ENCODE measurements around the gene PPP1R10. TPM values are rescaled to one million over a fixed set of nuclear protein-coding genes. Genes with fewer than 3 reads are reported as not detected.

PPP1R10 gene
- total and polyA plus RNA-seq, 2 donors, result 24.9 to 37.8 TPM

GRCh38 chr6:30651143-30651542 lies 34.1 kb upstream of the PPP1R10 start:
- no peak for DNase-seq (ENCODE audit: low read depth in 6 of 9, low spot score in 9 of 9)
- Histone ChIP-seq H3K36me3 (ENCODE audit: control insufficient read depth in 2 of 2, insufficient read depth in 2 of 2, low read length in 1 of 2) (peaks cover 50 to 59% of the 10 kb centered on the region in 2 donors), H3K4me1 (ENCODE audit: control insufficient read depth in 2 of 2, insufficient read depth in 2 of 2, low read length in 2 of 2) (peaks cover 5 to 14% of the 10 kb centered on the region in 2 donors), H3K27ac (ENCODE audit: low read depth in 1 of 2, low read length in 1 of 2) (no peak overlapping the region), H3K9me3 (ENCODE audit: control insufficient read depth in 2 of 2, insufficient read depth in 1 of 2, low read length in 1 of 2) (no peaks in the 10 kb centered on the region), H3K27me3 (ENCODE audit: control insufficient read depth in 2 of 2, insufficient read depth in 1 of 2, low read length in 1 of 2) (no peaks in the 10 kb centered on the region), H3K4me3 (ENCODE audit: low read length in 2 of 2) (no peak overlapping the region)
- WGBS, result 96% methylated on average over 12 of the region's 12 CpGs

GRCh38 chr6:30647242-30648116 lies 30.4 kb upstream of the PPP1R10 start:
- H3K9me3 ChIP-seq (ENCODE audit: control insufficient read depth in 2 of 2, insufficient read depth in 1 of 2, low read length in 1 of 2), result no peaks in the 10 kb centered on the region
- peaks cover 5 to 19% of the 10 kb centered on the region in 2 donors for H3K4me1 ChIP-seq (ENCODE audit: control insufficient read depth in 2 of 2, insufficient read depth in 2 of 2, low read length in 2 of 2)
- peak in 6 of 9 donors; percentile 15 to 86 (median 40) for DNase-seq (ENCODE audit: low read depth in 6 of 9, low spot score in 9 of 9)
- H3K27ac ChIP-seq (ENCODE audit: low read depth in 1 of 2, low read length in 1 of 2), result peak overlapping the region; percentile 96 to 98
- no peaks in the 10 kb centered on the region for H3K27me3 ChIP-seq (ENCODE audit: control insufficient read depth in 2 of 2, insufficient read depth in 1 of 2, low read length in 1 of 2)
- H3K4me3 ChIP-seq (ENCODE audit: low read length in 2 of 2), result peak overlapping the region; percentile 76 to 88
- peaks cover 27 to 40% of the 10 kb centered on the region in 2 donors for H3K36me3 ChIP-seq (ENCODE audit: control insufficient read depth in 2 of 2, insufficient read depth in 2 of 2, low read length in 1 of 2)
- under 1% methylated on average over 78 of the region's 78 CpGs for WGBS

- H3K27ac ChIP-seq (ENCODE audit: low read depth in 1 of 2, low read length in 1 of 2), result peak within 1 kb of the TSS; percentile 96 to 98
- peaks cover 24 to 37% of the 10 kb centered on the region in 2 donors for H3K36me3 ChIP-seq (ENCODE audit: control insufficient read depth in 2 of 2, insufficient read depth in 2 of 2, low read length in 1 of 2)
- H3K4me1 ChIP-seq (ENCODE audit: control insufficient read depth in 2 of 2, insufficient read depth in 2 of 2, low read length in 2 of 2), result peaks cover 5 to 23% of the 10 kb centered on the region in 2 donors
- H3K27me3 ChIP-seq (ENCODE audit: control insufficient read depth in 2 of 2, insufficient read depth in 1 of 2, low read length in 1 of 2), result no peaks in the 10 kb centered on the region
- no peaks in the 10 kb centered on the region for H3K9me3 ChIP-seq (ENCODE audit: control insufficient read depth in 2 of 2, insufficient read depth in 1 of 2, low read length in 1 of 2)
- 18% methylated on average over 37 of the region's 37 CpGs for WGBS
- peak; percentile 86 to 97 (median 93) for DNase-seq (ENCODE audit: low read depth in 6 of 9, low spot score in 9 of 9)
- H3K4me3 ChIP-seq (ENCODE audit: low read length in 2 of 2), result peak within 1 kb of the TSS; percentile 76 to 88
Measured at GRCh38 chr6:30646450-30647241, 29.6 kb upstream of the PPP1R10 start, which contains the start of gene C6orf136. Gene C6orf136, plus strand, starts transcription at chr6:30647133. Its CDS starts 99 bp downstream, at chr6:30647232.

GRCh38 chr6:30645989-30646388 lies 28.9 kb upstream of the PPP1R10 start:
- Histone ChIP-seq H3K4me3 (ENCODE audit: low read length in 2 of 2) (no peak overlapping the region), H3K9me3 (ENCODE audit: control insufficient read depth in 2 of 2, insufficient read depth in 1 of 2, low read length in 1 of 2) (no peaks in the 10 kb centered on the region), H3K4me1 (ENCODE audit: control insufficient read depth in 2 of 2, insufficient read depth in 2 of 2, low read length in 2 of 2) (peaks cover 5 to 30% of the 10 kb centered on the region in 2 donors), H3K27ac (ENCODE audit: low read depth in 1 of 2, low read length in 1 of 2) (no peak overlapping the region), H3K36me3 (ENCODE audit: control insufficient read depth in 2 of 2, insufficient read depth in 2 of 2, low read length in 1 of 2) (peaks cover 21 to 37% of the 10 kb centered on the region in 2 donors), H3K27me3 (ENCODE audit: control insufficient read depth in 2 of 2, insufficient read depth in 1 of 2, low read length in 1 of 2) (no peaks in the 10 kb centered on the region)
- 95% methylated on average over 1 of the region's 1 CpG for WGBS
- no peak for DNase-seq (ENCODE audit: low read depth in 6 of 9, low spot score in 9 of 9)

GRCh38 chr6:30644769-30645168 lies 27.7 kb upstream of the PPP1R10 start:
- 95% methylated on average over 5 of the region's 5 CpGs for WGBS
- no peak overlapping the region for H3K27ac ChIP-seq (ENCODE audit: low read depth in 1 of 2, low read length in 1 of 2)
- no peak overlapping the region for H3K4me3 ChIP-seq (ENCODE audit: low read length in 2 of 2)
- peaks cover 31 to 43% of the 10 kb centered on the region in 2 donors for H3K36me3 ChIP-seq (ENCODE audit: control insufficient read depth in 2 of 2, insufficient read depth in 2 of 2, low read length in 1 of 2)
- H3K9me3 ChIP-seq (ENCODE audit: control insufficient read depth in 2 of 2, insufficient read depth in 1 of 2, low read length in 1 of 2), result no peaks in the 10 kb centered on the region
- H3K4me1 ChIP-seq (ENCODE audit: control insufficient read depth in 2 of 2, insufficient read depth in 2 of 2, low read length in 2 of 2), result peaks cover 5 to 38% of the 10 kb centered on the region in 2 donors
- no peaks in the 10 kb centered on the region for H3K27me3 ChIP-seq (ENCODE audit: control insufficient read depth in 2 of 2, insufficient read depth in 1 of 2, low read length in 1 of 2)
- no peak for DNase-seq (ENCODE audit: low read depth in 6 of 9, low spot score in 9 of 9)

- no peak overlapping the region for H3K27ac ChIP-seq (ENCODE audit: low read depth in 1 of 2, low read length in 1 of 2)
Measured at GRCh38 chr6:30643656-30644055, 26.6 kb upstream of the PPP1R10 start.

GRCh38 chr6:30641048-30641447 lies 24.0 kb upstream of the PPP1R10 start:
- peak in 5 of 9 donors; percentile 15 to 74 (median 41) for DNase-seq (ENCODE audit: low read depth in 6 of 9, low spot score in 9 of 9)
- Histone ChIP-seq H3K27ac (ENCODE audit: low read depth in 1 of 2, low read length in 1 of 2) (peak overlapping the region; percentile 52 to 56), H3K4me3 (ENCODE audit: low read length in 2 of 2) (no peak overlapping the region), H3K4me1 (ENCODE audit: control insufficient read depth in 2 of 2, insufficient read depth in 2 of 2, low read length in 2 of 2) (peaks cover 0 to 23% of the 10 kb centered on the region in 2 donors), H3K9me3 (ENCODE audit: control insufficient read depth in 2 of 2, insufficient read depth in 1 of 2, low read length in 1 of 2) (no peaks in the 10 kb centered on the region), H3K36me3 (ENCODE audit: control insufficient read depth in 2 of 2, insufficient read depth in 2 of 2, low read length in 1 of 2) (peaks cover 30 to 42% of the 10 kb centered on the region in 2 donors), H3K27me3 (ENCODE audit: control insufficient read depth in 2 of 2, insufficient read depth in 1 of 2, low read length in 1 of 2) (no peaks in the 10 kb centered on the region)
- 13% methylated on average over 1 of the region's 1 CpG for WGBS

More at GRCh38 chr6:30643656-30644055, 26.6 kb upstream of the PPP1R10 start:
- peaks cover 5 to 38% of the 10 kb centered on the region in 2 donors for H3K4me1 ChIP-seq (ENCODE audit: control insufficient read depth in 2 of 2, insufficient read depth in 2 of 2, low read length in 2 of 2)
- H3K27me3 ChIP-seq (ENCODE audit: control insufficient read depth in 2 of 2, insufficient read depth in 1 of 2, low read length in 1 of 2), result no peaks in the 10 kb centered on the region
- WGBS, result over 99% methylated on average over 2 of the region's 2 CpGs
- H3K36me3 ChIP-seq (ENCODE audit: control insufficient read depth in 2 of 2, insufficient read depth in 2 of 2, low read length in 1 of 2), result peaks cover 30 to 41% of the 10 kb centered on the region in 2 donors
- DNase-seq (ENCODE audit: low read depth in 6 of 9, low spot score in 9 of 9), result no peak
- H3K4me3 ChIP-seq (ENCODE audit: low read length in 2 of 2), result no peak overlapping the region
- no peaks in the 10 kb centered on the region for H3K9me3 ChIP-seq (ENCODE audit: control insufficient read depth in 2 of 2, insufficient read depth in 1 of 2, low read length in 1 of 2)

- H3K27ac ChIP-seq (ENCODE audit: low read depth in 1 of 2, low read length in 1 of 2), result peak overlapping the region; percentile 25 to 38
- peaks cover 0 to 19% of the 10 kb centered on the region in 2 donors for H3K4me1 ChIP-seq (ENCODE audit: control insufficient read depth in 2 of 2, insufficient read depth in 2 of 2, low read length in 2 of 2)
- no peaks in the 10 kb centered on the region for H3K27me3 ChIP-seq (ENCODE audit: control insufficient read depth in 2 of 2, insufficient read depth in 1 of 2, low read length in 1 of 2)
- H3K9me3 ChIP-seq (ENCODE audit: control insufficient read depth in 2 of 2, insufficient read depth in 1 of 2, low read length in 1 of 2), result no peaks in the 10 kb centered on the region
- 66% methylated on average over 10 of the region's 10 CpGs for WGBS
- no peak overlapping the region for H3K4me3 ChIP-seq (ENCODE audit: low read length in 2 of 2)
- DNase-seq (ENCODE audit: low read depth in 6 of 9, low spot score in 9 of 9), result peak in 1 of 9 donors; percentile 25
- peaks cover 27 to 40% of the 10 kb centered on the region in 2 donors for H3K36me3 ChIP-seq (ENCODE audit: control insufficient read depth in 2 of 2, insufficient read depth in 2 of 2, low read length in 1 of 2)
Measured at GRCh38 chr6:30640481-30640880, 23.4 kb upstream of the PPP1R10 start.
